T-helper 1 cell (primary cell): ENCODE measurements around the gene CDH23.

Source experiments
- DNase-seq, 5 donors: peaks; one replicate each; pipeline ENCODE4 v3.0.0-alpha.2; 2012 to 2020

Gene CDH23

GRCh38 chr10:71487726-71488125 is 91.0 kb downstream of the CDH23 start:
- no peak for DNase-seq

DNA sequence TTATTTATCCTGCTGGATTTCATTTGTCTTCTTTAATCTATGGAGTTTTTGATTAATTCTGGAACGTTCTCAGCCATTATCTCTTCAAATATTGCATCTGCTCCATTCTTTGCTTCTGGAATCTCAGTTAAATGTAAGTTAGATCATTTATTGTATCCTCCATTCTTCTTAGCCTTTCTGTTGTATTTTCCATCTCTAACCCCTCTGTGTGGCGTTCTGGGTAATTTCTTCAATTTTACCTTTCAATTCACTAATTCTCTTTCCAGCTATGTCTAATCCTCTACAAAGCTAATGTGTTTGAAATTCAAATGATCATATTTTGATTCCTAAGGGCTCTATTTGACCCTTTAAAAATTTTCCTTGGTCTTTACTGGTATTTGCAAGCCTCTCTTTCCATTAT is 92.4 kb downstream of the CDH23 start:
- DNase-seq: no peak

- no peak for DNase-seq
These were observed 96.2 kb downstream of the CDH23 start for GRCh38 chr10:71492872-71493271.

DNA sequence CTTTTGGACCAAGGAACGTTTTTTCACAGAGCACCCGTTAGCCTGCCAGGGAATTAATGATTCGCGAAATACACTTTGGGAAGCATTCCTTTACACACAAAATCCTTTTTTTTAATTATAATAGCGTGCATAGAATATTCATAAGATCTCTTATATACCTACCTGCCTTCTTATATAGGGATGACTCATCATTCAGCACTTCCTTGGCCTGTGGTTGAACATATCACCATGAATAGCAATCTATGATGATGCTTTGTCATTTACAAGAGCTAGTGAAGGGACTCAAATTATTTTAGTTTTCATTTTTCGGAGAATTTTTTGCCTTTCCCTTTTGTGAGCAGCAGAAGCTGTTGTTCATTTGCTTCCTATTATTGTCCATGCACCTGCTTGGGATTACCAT is 97.0 kb downstream of the CDH23 start:
- no peak for DNase-seq

- DNase-seq: no peak
These were observed 97.8 kb downstream of the CDH23 start for GRCh38 chr10:71494476-71494875.

DNA sequence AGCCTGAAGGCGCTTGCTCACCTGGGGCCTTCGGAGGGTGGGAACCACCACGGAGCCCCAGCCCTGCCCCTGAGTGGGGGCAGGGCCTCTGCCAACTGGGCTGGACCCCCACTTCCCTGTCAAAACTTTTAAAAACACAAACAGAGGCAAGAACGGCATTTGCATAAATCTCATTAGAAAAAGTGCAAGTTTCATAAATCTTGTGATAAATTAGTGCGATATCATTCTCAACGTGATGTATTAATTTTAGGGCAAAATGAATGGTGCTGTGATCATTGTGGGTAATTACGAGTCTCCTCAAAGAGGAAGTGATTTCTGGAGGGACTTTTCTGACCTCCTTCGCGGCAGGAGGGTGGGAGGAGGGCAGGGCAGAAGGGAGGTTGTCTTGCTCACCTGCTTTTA is 98.3 kb downstream of the CDH23 start:
- DNase-seq: no peak

GRCh38 chr10:71496927-71497762 is 100.4 kb downstream of the CDH23 start:
- DNase-seq: no peak

GRCh38 chr10:71497763-71498326 is 101.1 kb downstream of the CDH23 start:
- DNase-seq: no peak

GRCh38 chr10:71501402-71501801 is 104.7 kb downstream of the CDH23 start:
- no peak for DNase-seq

GRCh38 chr10:71502190-71502589 is 105.5 kb downstream of the CDH23 start:
- DNase-seq: no peak

DNA sequence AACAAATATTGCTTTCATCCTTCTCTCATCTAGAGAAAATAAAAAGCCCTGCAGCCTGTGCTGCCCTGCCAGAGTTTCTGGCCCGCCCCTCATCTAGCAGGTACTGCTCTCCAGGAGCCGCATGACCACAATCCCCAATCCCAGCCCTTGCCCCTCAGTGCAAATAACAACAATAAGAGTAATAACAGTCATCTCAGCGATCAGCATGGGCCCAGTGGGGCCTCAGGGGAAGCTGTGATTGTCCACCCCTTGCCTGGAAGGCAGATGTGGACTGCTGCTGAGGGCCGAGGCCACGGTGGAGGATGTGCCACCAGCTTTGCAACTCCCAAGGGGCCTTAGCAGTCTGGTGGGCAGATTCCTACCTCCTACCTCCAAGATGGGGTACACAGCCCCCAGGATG is 106.1 kb downstream of the CDH23 start:
- DNase-seq: no peak

- no peak for DNase-seq
These were observed 107.4 kb downstream of the CDH23 start for GRCh38 chr10:71504168-71504567.

DNA sequence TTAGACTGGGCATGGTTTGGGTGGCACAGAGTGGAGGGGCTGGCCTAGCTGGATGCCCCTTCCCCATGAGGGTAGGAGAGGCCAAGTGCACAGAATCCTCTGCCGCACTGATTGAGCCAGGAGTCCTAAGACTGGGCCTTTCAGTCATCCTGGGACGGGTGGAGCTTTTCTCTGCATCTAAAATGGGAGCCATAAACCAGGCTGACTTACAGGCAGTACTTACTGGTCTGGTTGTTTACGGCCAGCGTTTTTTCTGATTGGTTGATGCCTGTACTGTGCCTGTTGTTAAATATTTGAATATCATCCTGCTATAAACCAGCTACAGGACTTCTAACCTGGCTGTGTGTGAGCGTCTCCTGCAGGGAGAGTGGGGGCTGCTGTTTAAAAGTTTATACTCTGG is 107.8 kb downstream of the CDH23 start:
- no peak for DNase-seq

GRCh38 chr10:71505862-71506261 is 109.1 kb downstream of the CDH23 start:
- no peak for DNase-seq

DNA sequence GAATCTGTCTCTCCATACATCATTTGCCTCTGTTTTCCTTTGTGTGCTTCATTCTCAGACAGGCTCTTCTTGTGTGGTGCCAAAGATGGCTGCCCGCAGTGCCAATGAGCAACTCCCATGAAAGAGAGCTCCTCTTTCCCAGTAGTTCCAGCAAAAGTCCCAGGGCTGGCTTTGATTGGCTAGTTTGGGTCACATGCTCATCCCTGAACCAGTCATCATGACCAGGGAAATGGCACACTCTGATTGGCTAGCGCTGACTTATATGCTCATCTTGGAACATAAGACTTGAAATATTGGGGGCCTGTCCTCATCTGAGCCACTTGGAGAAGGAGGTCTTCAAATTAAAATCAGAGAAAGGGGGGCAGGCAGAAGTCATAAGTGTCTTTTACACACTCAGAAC is 112.7 kb downstream of the CDH23 start:
- no peak for DNase-seq

- DNase-seq: no peak
These were observed 114.5 kb downstream of the CDH23 start for GRCh38 chr10:71511206-71511605.

GRCh38 chr10:71512312-71512711 is 115.6 kb downstream of the CDH23 start:
- no peak for DNase-seq

DNA sequence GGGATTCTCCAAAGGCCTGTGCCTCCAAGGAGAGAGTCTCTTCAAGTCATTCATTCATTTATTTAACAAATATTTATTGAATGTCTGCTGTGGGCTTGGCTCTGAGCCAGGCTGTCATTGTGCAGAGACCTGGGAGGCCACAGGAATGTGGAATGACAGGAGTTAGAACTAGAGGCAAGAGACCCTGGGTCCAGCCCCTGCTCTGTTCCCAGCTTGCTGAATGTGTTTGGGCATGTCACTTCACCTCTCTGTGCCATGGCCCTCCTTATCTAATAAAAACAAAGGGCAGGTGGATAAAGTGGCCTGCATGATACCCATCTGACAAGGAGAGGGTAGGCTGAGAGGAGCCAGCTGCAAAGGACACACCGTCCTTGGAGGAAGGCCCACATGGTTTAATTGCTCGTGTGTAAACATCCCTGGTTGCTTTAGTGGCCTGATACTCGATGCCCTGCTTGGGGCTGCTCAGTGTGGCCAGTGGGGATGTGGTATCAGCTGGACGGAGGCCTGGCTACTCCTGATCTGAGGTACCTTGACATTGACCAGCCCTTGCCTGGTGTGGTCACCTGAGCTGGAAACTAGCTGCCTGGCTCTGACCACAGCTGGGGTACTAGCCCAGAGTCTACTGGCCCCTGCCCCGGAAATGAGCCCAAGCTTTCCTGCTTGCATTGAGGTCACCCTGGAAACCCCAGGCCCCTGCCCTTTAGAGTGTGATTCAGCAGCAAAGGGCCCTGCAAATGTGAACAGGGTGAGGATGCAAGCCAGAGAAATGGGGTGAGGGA is 116.2 kb downstream of the CDH23 start:
- DNase-seq: no peak

GRCh38 chr10:71513540-71513853 is 116.8 kb downstream of the CDH23 start:
- no peak for DNase-seq

GRCh38 chr10:71513936-71514335 is 117.2 kb downstream of the CDH23 start:
- DNase-seq: no peak

- DNase-seq: no peak
These were observed 118.9 kb downstream of the CDH23 start for GRCh38 chr10:71515531-71516172.

DNA sequence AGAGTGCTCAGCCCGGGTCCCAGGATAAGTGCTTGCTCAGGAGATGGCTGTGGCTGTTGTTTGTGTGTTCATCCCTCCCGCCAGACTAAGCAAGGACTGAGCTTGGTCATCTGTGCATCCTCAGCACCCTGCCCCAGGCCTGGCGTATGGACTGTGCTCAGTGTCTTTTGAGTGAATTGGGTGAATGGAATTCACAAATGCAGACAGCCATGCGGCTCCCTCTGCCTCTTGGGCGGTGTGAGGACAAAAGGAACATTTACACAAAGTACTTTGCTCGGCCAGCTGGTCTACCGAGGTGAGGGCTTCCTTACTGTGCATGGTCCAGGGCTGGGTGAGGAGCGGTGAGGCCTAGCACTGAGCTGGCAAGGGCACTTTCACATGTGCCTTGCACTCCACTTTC is 120.2 kb downstream of the CDH23 start:
- DNase-seq: no peak
